Transverse colon (tissue), 4 donors: Measurements from ENCODE around the gene HSPA6. TPM values are rescaled to one million over a fixed set of nuclear protein-coding genes. Genes with fewer than 3 reads are reported as not detected.

Experiments
- DNase-seq: peaks from one replicate; pipeline ENCODE4 v3.0.0-alpha.2; 2019
- H3K27ac ChIP-seq, 4 donors: fragments of 200-600 bp; sonication (generic); 2 replicates each; pipeline ENCODE4 v1.5.1; 2016 to 2018; ENCODE audit warnings: inconsistent platforms in 4 of 4
- H3K27me3 ChIP-seq: fragments of 200-600 bp; sonication (generic); 2 replicates; pipeline ENCODE4 v1.5.1; 2017; ENCODE audit warnings: inconsistent platforms
- H3K36me3 ChIP-seq, 4 donors: fragments of 200-600 bp; sonication (generic); 2 replicates each; pipeline ENCODE4 v1.5.1; 2017 to 2019; ENCODE audit warnings: inconsistent platforms in 4 of 4
- H3K4me1 ChIP-seq, 4 donors: fragments of 200-600 bp; sonication (generic); 2 replicates each; pipeline ENCODE4 v1.5.1; 2017 to 2020; ENCODE audit warnings: inconsistent platforms in 4 of 4
- H3K4me3 ChIP-seq, 4 donors: fragments of 200-600 bp; sonication (generic); 1 replicate in 1 of 4; 2 replicates in 3 of 4; pipeline versions ENCODE4 v1.5.1 to v1.6.1; 2017 to 2019; ENCODE audit warnings: inconsistent platforms in 4 of 4
- H3K9me3 ChIP-seq, 2 donors: fragments of 200-600 bp; sonication (generic); 2 replicates each; pipeline ENCODE4 v1.5.1; 2017 to 2019; ENCODE audit warnings: inconsistent platforms in 2 of 2
- EP300 ChIP-seq: sonication (generic); formaldehyde crosslinking; IDR thresholded peaks from one replicate; pipeline ENCODE4 v1.6.1; 2017; ENCODE audit warnings: antibody characterized with exemption, low read depth
- POLR2A ChIP-seq: fragments of 450-650 bp; IDR thresholded peaks from one replicate; pipeline ENCODE4 v1.6.1; 2016; ENCODE audit warnings: antibody characterized with exemption, mild to moderate bottlenecking, moderate library complexity
- POLR2AphosphoS5 ChIP-seq, 3 donors: sonication (generic); formaldehyde crosslinking; IDR thresholded peaks; one replicate each; pipeline ENCODE4 v1.6.1; 2016; ENCODE audit warnings: antibody characterized with exemption in 3 of 3
- WGBS, 2 donors: methylation state at CpG; one replicate each; pipeline ENCODE4 v1.1.5; 2018; ENCODE audit warnings: low coverage in 1 of 2; 5-methylcytosine and 5-hydroxymethylcytosine counted together
- in situ Hi-C, 4 donors: fragments of 200-750 bp; cut with MboI; loops; one replicate each; pipeline versions ENCODE4 v1.15.0 to v1.15.1; 2017; ENCODE audit warnings: low sequenced_read_pairs in 3 of 4, low pct_ligation_motif_present in 1 of 4, low pct_unique_long_range_greater_than_20kb in 1 of 4
- intact Hi-C: fragments of 100-400 bp; cut with DNase I; formaldehyde crosslinking; loops from one replicate; pipeline ENCODE4 v1.15.1; 2023; ENCODE audit warnings: low total_unique reads
- total RNA-seq, 4 donors: library from RNA; depleted of rRNA; stranded (reverse); fragments of >200 nt; gene quantifications; one replicate each; pipeline ENCODE4 v1.1.0, GENCODE V29; 2016
- TF ChIP-seq, protein P1 (sequence below), 5 experiments: fragments of 200-600 bp in 3 of 5; fragments of 450-650 bp in 2 of 5; sonication (generic) in 3 of 5; IDR thresholded peaks; 1 replicate in 2 of 5; 2 replicates in 3 of 5; pipeline ENCODE4 v1.5.1; 2016 to 2017; ENCODE audit warnings: antibody characterized with exemption in 5 of 5, inconsistent platforms in 3 of 5, mild to moderate bottlenecking in 2 of 5, moderate library complexity in 1 of 5

Gene HSPA6
- total RNA-seq, 4 donors from 2014 or later, result 0.82 to 2.2 (median 1.6) TPM; not detected in 1

GRCh38 chr1:161484613-161485012 lies 39.7 kb upstream of the HSPA6 start:
- Histone ChIP-seq H3K27ac (no peak overlapping the region), H3K4me1 (peaks cover 0 to 6% (median 2%) of the 10 kb centered on the region in 4 donors), H3K4me3 (no peak overlapping the region), H3K27me3 (peaks cover 52% of the 10 kb centered on the region), H3K9me3 (no peaks in the 10 kb centered on the region), H3K36me3 (no peaks in the 10 kb centered on the region)
- TF ChIP-seq EP300 (no peak), POLR2A (no peak)
- TF ChIP-seq, protein P1, sequence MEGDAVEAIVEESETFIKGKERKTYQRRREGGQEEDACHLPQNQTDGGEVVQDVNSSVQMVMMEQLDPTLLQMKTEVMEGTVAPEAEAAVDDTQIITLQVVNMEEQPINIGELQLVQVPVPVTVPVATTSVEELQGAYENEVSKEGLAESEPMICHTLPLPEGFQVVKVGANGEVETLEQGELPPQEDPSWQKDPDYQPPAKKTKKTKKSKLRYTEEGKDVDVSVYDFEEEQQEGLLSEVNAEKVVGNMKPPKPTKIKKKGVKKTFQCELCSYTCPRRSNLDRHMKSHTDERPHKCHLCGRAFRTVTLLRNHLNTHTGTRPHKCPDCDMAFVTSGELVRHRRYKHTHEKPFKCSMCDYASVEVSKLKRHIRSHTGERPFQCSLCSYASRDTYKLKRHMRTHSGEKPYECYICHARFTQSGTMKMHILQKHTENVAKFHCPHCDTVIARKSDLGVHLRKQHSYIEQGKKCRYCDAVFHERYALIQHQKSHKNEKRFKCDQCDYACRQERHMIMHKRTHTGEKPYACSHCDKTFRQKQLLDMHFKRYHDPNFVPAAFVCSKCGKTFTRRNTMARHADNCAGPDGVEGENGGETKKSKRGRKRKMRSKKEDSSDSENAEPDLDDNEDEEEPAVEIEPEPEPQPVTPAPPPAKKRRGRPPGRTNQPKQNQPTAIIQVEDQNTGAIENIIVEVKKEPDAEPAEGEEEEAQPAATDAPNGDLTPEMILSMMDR (IDR thresholded peaks at IDR 0.05), result peak in 3 of 5 experiments; percentile 6 to 8 (median 7)
- DNase-seq, result no peak
- WGBS, 2 donors, result 70% methylated on average over 2 of the region's 2 CpGs; no CpG with 5 or more reads in 1 of the 2 donors
- in situ Hi-C loops, result loop anchor here (10.0 kb wide), 2 partner anchors 250 to 260 kb away; partner anchors contain the start of gene DUSP12 (in 3 of the 4)
- intact Hi-C loops, result loop anchor here (10.0 kb wide), 1 partner anchor 250 kb away; no protein-coding TSS in a partner anchor

DNA sequence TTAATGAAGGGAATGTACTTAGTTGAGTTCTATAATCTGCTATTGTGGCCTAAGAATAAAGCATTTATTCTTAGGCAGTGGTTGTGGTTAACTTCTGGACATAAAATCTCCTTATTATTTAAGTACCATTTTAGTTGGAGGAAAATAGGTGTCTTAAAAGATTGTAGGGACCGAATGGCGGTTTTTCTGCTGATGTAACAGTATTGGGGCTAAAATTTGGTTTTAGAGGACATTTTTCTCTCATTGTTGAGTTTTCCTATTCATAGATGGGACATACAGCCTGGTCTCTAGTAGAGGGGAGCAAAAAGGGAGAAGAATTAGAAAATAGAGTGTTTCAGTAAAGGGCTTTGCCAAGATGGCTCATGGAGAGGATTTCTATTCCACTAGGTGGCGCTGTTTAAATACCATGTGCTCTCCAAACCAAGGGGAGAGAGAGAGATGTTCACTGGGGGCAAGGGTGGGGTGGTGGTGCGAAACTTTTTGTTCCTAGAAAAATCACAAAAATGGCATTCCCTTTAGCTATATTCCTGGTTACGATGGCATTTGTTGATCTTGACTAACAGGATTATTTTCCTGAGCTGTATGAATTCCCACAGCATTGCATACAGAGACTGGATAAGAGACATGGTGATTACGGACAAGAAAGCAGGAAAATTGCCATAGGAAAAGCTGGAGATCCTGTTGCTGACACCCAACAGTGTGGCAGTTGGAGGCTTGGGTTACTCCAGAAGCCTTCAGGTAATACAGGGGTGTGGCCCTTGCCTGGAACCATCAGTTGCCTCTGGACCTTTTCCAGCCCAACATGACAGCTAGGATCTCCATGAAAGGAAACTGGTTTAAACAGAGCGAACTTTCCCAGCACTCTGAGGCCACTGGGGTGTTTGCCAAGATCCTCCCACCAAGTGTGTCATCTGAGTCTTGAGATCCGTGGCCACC lies 37.3 kb upstream of the HSPA6 start:
- peaks cover 0 to 6% (median 2%) of the 10 kb centered on the region in 4 donors for H3K4me1 ChIP-seq
- H3K27ac ChIP-seq, result no peak overlapping the region
- 34 to 37% methylated on average over 8 of the region's 8 CpGs for WGBS, 2 donors
- in situ Hi-C loops, result loop anchor here (10.0 kb wide), 2 partner anchors 248 to 258 kb away; partner anchors contain the start of gene DUSP12 (in 3 of the 4)
- no peak for TF ChIP-seq POLR2AphosphoS5 (IDR thresholded peaks at IDR 0.05)
- TF ChIP-seq, protein P1 (IDR thresholded peaks at IDR 0.05), result peak; percentile 69 to 87 (median 77)
- intact Hi-C loops, result loop anchor here (10.0 kb wide), 1 partner anchor 248 kb away; no protein-coding TSS in a partner anchor
- peak; percentile 34 for DNase-seq
- no peaks in the 10 kb centered on the region for H3K9me3 ChIP-seq
- peak overlapping the region in 1 of 4 donors; percentile 9 for H3K4me3 ChIP-seq
- H3K27me3 ChIP-seq, result peaks cover 52% of the 10 kb centered on the region
- no peaks in the 10 kb centered on the region for H3K36me3 ChIP-seq

- in situ Hi-C loops (no loop called here), intact Hi-C loops (no loop called here)
- H3K27ac ChIP-seq, result no peak overlapping the region
- TF ChIP-seq, protein P1 (IDR thresholded peaks at IDR 0.05), result no peak
- H3K9me3 ChIP-seq, result no peaks in the 10 kb centered on the region
- H3K36me3 ChIP-seq, result no peaks in the 10 kb centered on the region
- H3K4me3 ChIP-seq, result no peak overlapping the region
- DNase-seq, result no peak
- H3K4me1 ChIP-seq, result peaks cover 0 to 6% (median 2%) of the 10 kb centered on the region in 4 donors
- 39% methylated on average over 5 of the region's 5 CpGs; no CpG with 5 or more reads in 1 of the 2 donors for WGBS, 2 donors
- peaks cover 50% of the 10 kb centered on the region for H3K27me3 ChIP-seq
These were observed 32.9 kb upstream of the HSPA6 start for GRCh38 chr1:161491472-161491871.

- intact Hi-C loops, result no loop called here
- no peaks in the 10 kb centered on the region for H3K9me3 ChIP-seq
- no peaks in the 10 kb centered on the region for H3K36me3 ChIP-seq
- TF ChIP-seq, protein P1 (IDR thresholded peaks at IDR 0.05), result no peak
- TF ChIP-seq EP300, result no peak
- no peak for TF ChIP-seq POLR2AphosphoS5 (IDR thresholded peaks at IDR 0.05)
- no peak for TF ChIP-seq POLR2A
- no peak overlapping the region for H3K27ac ChIP-seq
- no peaks in the 10 kb centered on the region for H3K4me1 ChIP-seq
- in situ Hi-C loops, result no loop called here
- H3K4me3 ChIP-seq, result no peak overlapping the region
- H3K27me3 ChIP-seq, result peaks cover 55% of the 10 kb centered on the region
- no peak for DNase-seq
- 60 to 70% methylated on average over 1 to 2 of the region's 2 CpGs for WGBS, 2 donors
These were observed 31.5 kb upstream of the HSPA6 start for GRCh38 chr1:161492827-161493226.
